Measurements from ENCODE around the gene MAP3K1.

MAP3K1 gene

DNA sequence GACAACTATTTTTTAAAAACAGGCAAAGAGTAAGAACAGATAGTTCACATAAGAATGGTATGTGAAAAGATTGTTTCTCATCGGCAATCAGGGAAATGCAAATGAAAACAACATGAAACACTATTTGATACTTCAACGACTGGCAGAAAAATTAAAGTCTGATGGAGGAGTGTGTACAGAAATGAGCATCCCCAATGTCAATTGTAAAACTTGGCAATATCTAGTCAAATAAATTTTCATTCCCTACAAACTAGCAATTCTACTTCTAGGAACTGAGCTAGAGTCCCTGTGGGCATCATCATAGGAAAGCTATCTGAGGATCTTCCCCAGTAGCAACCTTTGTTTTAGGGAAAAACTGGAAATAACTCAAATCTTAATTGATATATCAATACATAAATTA, 29.0 kb upstream of the MAP3K1 start:
- no peak overlapping the region for H3K4me3 ChIP-seq (ENCODE audit: low read depth, low read length)
- TF ChIP-seq, protein P1, sequence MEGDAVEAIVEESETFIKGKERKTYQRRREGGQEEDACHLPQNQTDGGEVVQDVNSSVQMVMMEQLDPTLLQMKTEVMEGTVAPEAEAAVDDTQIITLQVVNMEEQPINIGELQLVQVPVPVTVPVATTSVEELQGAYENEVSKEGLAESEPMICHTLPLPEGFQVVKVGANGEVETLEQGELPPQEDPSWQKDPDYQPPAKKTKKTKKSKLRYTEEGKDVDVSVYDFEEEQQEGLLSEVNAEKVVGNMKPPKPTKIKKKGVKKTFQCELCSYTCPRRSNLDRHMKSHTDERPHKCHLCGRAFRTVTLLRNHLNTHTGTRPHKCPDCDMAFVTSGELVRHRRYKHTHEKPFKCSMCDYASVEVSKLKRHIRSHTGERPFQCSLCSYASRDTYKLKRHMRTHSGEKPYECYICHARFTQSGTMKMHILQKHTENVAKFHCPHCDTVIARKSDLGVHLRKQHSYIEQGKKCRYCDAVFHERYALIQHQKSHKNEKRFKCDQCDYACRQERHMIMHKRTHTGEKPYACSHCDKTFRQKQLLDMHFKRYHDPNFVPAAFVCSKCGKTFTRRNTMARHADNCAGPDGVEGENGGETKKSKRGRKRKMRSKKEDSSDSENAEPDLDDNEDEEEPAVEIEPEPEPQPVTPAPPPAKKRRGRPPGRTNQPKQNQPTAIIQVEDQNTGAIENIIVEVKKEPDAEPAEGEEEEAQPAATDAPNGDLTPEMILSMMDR (IDR thresholded peaks at IDR 0.05; ENCODE audit: low read depth, low read length, missing control alignments) = no peak
- DNase-seq (ENCODE audit: low read depth) = no peak

DNA sequence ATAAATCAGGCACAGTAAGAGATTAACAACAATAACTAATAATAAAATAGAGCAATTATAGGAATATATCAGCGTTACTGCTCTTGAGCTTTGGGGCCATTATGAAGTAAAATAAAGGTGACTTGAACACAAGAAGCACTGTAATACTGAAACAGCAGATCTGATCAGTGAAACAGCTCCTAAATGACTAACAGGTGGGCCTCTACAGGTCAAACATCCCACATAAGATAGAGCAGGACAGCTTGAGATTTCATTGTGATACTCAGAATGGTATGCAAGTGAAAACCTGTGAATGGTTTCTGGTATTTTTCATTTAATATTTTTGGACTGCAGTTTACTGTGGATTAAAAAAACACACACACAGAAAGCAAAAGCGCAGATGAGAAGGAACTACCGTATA, 24.0 kb upstream of the MAP3K1 start:
- peak; percentile 62 for DNase-seq (ENCODE audit: low read depth)
- no peak overlapping the region for H3K4me3 ChIP-seq (ENCODE audit: low read depth, low read length)
- TF ChIP-seq, protein P1 (IDR thresholded peaks at IDR 0.05; ENCODE audit: low read depth, low read length, missing control alignments) = no peak

DNA sequence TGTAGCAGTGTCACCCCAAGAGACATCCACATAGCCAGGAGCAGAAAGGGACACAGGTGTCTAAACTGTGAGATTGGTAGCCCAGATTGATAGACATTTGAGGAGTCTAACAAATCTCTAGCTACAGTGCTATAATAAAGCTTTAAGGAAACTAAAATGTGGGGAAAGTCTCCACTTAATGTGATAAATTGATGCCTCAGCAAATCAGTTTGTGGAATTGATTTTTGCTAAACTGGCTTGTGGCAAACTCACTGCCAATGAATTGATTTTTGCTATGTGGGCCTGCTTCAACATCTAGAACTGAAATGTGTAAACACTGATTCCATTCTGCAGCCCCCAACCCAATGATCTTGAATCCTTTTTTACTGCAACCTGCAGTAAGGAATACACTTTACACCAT, 16.8 kb upstream of the MAP3K1 start:
- no peak for DNase-seq (ENCODE audit: low read depth)
- TF ChIP-seq, protein P1 (IDR thresholded peaks at IDR 0.05; ENCODE audit: low read depth, low read length, missing control alignments) = no peak
- H3K4me3 ChIP-seq (ENCODE audit: low read depth, low read length) = no peak overlapping the region

DNA sequence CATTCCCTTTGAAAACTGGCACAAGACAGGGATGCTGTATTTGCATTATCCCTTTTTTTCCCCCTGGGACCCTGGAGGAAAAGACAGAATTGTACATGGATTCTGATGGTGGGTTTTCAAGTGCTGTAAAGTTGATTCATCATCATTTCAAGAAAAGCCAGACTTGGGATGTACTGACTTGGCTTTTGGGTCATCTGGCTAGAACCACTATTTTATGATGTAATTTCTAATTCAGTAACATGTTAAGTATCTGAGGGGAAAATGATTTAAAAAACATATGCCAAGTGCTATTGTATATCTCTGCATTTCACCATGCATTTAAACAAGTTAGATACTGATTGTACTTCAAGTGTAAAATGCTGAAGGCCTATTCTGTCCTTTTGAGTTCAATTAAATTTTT, 15.2 kb upstream of the MAP3K1 start:
- H3K4me3 ChIP-seq (ENCODE audit: low read depth, low read length) = no peak overlapping the region
- no peak for DNase-seq (ENCODE audit: low read depth)
- TF ChIP-seq, protein P1 (IDR thresholded peaks at IDR 0.05; ENCODE audit: low read depth, low read length, missing control alignments) = no peak

DNA sequence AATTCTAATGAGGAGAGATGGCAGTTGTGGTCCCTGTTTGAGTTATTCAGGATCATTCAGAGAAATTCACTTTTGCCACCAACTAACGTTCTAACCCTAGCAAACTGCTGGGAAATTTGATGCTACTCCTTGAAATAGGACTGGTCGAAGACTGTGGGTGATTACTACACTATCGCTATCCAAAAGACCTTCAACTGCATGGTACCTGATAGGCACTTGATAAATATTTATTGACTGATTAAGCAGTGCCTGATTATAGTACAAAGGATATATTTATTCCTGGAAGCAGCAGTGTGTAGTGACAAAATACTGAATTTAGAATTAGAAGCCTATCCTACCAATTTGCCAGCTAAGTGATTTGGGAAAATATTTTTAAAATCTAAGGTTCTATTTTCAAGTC, 14.1 kb upstream of the MAP3K1 start:
- DNase-seq (ENCODE audit: low read depth) = no peak
- TF ChIP-seq, protein P1 (IDR thresholded peaks at IDR 0.05; ENCODE audit: low read depth, low read length, missing control alignments) = no peak
- no peak overlapping the region for H3K4me3 ChIP-seq (ENCODE audit: low read depth, low read length)

DNA sequence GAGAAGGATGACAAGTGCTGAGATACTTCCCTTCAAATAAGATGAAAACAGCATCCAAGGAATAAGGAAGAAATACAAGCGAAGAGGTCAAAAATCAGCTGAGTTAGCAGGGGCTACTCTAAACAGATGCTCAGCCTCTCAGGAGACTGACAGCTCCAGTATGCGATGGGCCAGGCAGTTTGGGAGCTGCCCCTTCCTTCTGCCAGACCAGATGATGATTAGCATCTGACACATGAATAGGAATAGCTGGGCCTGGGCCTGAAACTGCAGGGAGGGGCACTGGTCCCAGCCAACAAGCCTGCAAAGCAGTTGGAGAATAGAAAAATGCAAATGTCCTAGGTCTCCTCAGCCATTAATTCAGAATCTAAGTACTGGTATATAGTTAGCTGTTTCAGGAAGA, 13.1 kb upstream of the MAP3K1 start:
- DNase-seq (ENCODE audit: low read depth) = no peak
- TF ChIP-seq, protein P1 (IDR thresholded peaks at IDR 0.05; ENCODE audit: low read depth, low read length, missing control alignments) = no peak
- H3K4me3 ChIP-seq (ENCODE audit: low read depth, low read length) = no peak overlapping the region

DNA sequence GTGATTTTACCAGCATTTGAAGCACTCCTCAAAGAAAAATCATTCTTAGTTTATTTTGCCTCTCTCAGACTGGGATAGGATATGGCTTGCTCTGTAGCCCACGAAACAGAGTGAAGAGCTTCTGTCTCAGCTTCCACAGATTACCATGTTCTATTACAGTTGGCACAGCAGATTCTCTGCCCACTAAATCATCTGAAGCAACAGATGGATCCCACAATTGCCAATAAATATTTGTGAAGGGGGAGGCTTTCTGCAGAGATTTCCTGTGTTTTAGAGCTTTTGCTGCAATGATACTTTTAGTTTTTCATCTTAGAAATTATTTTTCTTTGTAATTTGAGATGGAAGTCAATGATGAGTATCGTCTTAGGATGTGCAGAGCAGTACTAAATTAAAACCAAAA, 12.3 kb upstream of the MAP3K1 start:
- H3K4me3 ChIP-seq (ENCODE audit: low read depth, low read length) = no peak overlapping the region
- DNase-seq (ENCODE audit: low read depth) = no peak
- TF ChIP-seq, protein P1 (IDR thresholded peaks at IDR 0.05; ENCODE audit: low read depth, low read length, missing control alignments) = no peak

Data from GM12864 (cell line).